ENCODE data around the gene ALDH4A1. TPM values are rescaled to one million over a fixed set of nuclear protein-coding genes. Genes with fewer than 3 reads are reported as not detected.

Gene ALDH4A1
- total RNA-seq, 4 donors from 2014 or later = 19.9 to 24.8 (median 22.5) TPM

- ATAC-seq = peak; percentile 2
- Histone ChIP-seq H3K27me3 (no peaks in the 10 kb centered on the region), H3K4me1 (peaks cover 2 to 29% (median 15%) of the 10 kb centered on the region in 3 donors), H3K36me3 (peaks cover 0 to 58% of the 10 kb centered on the region in 2 donors), H3K9me3 (no peaks in the 10 kb centered on the region), H3K27ac (peak overlapping the region; percentile 6 to 81 (median 71)), H3K4me3 (no peak overlapping the region)
- TF ChIP-seq CTCF (IDR thresholded peaks at IDR 0.05) (peak; percentile 86 to 90 (median 88)), POLR2AphosphoS5 (IDR thresholded peaks at IDR 0.05) (no peak), POLR2A (IDR thresholded peaks at IDR 0.05) (no peak), EP300 (IDR thresholded peaks at IDR 0.05) (no peak)
- WGBS, 2 donors (ENCODE audit: low coverage in 1 of 2) = 43 to 100% methylated on average over 1 to 3 of the region's 16 CpGs
Measured at GRCh38 chr1:18907021-18907916, 4.9 kb upstream of the ALDH4A1 start.

DNA sequence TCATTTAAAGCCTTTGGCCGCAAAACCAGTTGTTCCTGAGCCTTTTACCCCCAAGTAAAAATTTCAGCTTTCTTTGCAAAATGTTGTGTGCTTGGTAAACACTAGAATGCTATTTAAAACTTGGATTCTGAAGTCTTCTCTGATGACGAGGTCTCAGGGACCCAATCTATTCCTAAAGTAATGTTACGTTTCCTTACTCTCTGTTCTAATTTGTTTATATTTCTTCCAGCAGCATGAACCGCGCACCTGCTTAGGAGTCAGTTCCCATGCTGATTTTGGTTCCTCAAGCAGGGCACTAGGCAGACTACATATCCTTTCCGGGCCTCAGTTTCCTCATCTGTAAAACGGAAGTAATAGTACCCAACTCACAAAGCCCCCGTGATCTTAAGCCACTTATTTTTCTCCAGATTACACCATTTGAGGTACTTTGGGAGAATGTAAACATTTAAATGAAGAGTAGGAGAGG, 969 bp upstream of the ALDH4A1 start:
- H3K4me1 ChIP-seq = peaks cover 2 to 42% (median 20%) of the 10 kb centered on the region in 3 donors
- ATAC-seq = no peak

DNA sequence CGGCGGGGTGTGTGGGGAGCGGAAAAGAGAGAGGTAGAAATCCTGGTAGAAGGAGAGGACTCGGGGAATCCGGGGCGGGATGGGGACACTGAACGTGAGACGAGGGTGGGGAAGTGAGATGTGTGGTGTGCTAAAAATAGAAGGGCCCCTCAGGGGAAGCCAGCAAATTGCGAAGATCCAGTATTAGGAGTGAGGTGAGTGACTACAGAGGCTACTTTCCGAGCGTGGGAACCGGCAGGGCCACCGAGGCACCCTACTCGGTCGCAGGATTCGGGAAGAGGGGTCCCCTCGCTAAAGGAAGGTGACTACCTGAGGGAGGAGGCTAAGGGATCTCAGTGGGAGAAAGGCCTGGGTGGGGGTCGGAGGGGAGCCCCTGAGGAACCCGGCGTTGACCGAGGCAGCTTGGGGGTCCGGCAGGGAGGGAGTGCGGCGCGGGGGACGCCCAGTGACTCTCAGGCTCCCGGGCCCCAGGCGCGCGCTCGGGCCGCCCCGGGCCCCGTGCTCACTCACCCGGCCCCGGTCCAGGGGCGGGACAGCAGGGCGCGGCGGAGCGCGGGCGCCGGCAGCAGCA, 318 bp downstream of the ALDH4A1 start:
- peak overlapping the region; percentile 58 to 96 (median 95) for H3K27ac ChIP-seq
- H3K4me3 ChIP-seq = peak overlapping the region; percentile 53 to 71
- ATAC-seq = peak; percentile 0
- TF ChIP-seq POLR2A (IDR thresholded peaks at IDR 0.05) (peak; percentile 42 to 69), EP300 (IDR thresholded peaks at IDR 0.05) (no peak), POLR2AphosphoS5 (IDR thresholded peaks at IDR 0.05) (no peak), CTCF (IDR thresholded peaks at IDR 0.05) (no peak)
- 1% methylated on average over 15 to 17 of the region's 44 CpGs for WGBS, 2 donors (ENCODE audit: low coverage in 1 of 2)
- peaks cover 0 to 30% (median 9%) of the 10 kb centered on the region in 3 donors for H3K4me1 ChIP-seq
- no peaks in the 10 kb centered on the region for H3K9me3 ChIP-seq
- H3K36me3 ChIP-seq = peaks cover 0 to 22% of the 10 kb centered on the region in 2 donors
- H3K27me3 ChIP-seq = no peaks in the 10 kb centered on the region

More for the DNA sequence above, 969 bp upstream of the ALDH4A1 start:
- 15 to 17% methylated on average over 6 to 7 of the region's 8 CpGs for WGBS, 2 donors (ENCODE audit: low coverage in 1 of 2)
- peak overlapping the region; percentile 58 to 96 (median 95) for H3K27ac ChIP-seq
- H3K27me3 ChIP-seq = no peaks in the 10 kb centered on the region
- H3K36me3 ChIP-seq = peaks cover 0 to 20% of the 10 kb centered on the region in 2 donors
- peak overlapping the region; percentile 35 to 71 for H3K4me3 ChIP-seq
- H3K9me3 ChIP-seq = no peaks in the 10 kb centered on the region
- TF ChIP-seq POLR2A (IDR thresholded peaks at IDR 0.05) = no peak
- TF ChIP-seq CTCF (IDR thresholded peaks at IDR 0.05) = no peak
- TF ChIP-seq POLR2AphosphoS5 (IDR thresholded peaks at IDR 0.05) = no peak
- no peak for TF ChIP-seq EP300 (IDR thresholded peaks at IDR 0.05)

DNA sequence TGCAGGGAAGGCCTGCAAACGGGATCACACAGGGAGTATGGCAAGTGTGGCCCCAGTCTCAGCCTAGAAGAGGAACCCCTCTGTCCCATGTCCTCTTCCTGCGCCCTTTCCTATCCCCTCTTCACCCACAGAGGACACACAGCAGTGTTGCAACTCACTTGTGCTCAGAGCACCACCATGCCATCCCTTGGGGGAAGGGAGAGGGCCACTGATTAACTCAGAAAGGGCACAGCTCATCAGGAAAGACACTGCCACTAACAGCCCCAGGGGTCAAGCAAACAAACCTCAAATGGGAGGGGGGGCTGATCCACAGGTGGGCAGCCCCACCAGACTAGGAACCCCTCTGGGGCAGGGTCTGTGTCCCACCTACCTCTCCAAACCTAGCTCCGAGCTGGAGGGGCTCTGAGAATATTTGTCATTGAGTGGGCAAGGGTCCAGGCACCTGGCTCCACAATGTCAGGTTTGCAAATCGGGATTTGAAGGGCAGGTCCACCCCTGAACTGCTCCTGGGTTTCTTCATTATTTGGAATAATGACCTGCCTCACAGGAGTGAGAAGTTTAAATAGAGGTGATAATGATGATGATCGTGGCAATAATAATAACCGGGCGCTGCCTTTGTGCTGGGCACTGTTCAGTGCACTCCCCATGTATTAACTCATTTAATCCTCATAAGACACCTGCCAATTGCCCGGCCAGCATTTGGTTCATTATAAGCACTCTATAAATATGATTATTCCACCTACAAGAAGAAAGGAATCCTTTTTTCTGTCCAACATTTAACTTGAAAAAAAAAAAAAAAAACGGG, 1.0 kb downstream of the ALDH4A1 start:
- H3K4me3 ChIP-seq = peak overlapping the region; percentile 53 to 71
- no peaks in the 10 kb centered on the region for H3K9me3 ChIP-seq
- ATAC-seq = no peak
- H3K27ac ChIP-seq = peak overlapping the region in 2 of 4 donors; percentile 94 to 96
- TF ChIP-seq EP300 (IDR thresholded peaks at IDR 0.05) (no peak), POLR2AphosphoS5 (IDR thresholded peaks at IDR 0.05) (no peak), CTCF (IDR thresholded peaks at IDR 0.05) (no peak), POLR2A (IDR thresholded peaks at IDR 0.05) (no peak)
- H3K4me1 ChIP-seq = peaks cover 0 to 26% (median 8%) of the 10 kb centered on the region in 3 donors
- WGBS, 2 donors (ENCODE audit: low coverage in 1 of 2) = 4 to 21% methylated on average over 4 to 8 of the region's 9 CpGs
- no peaks in the 10 kb centered on the region for H3K27me3 ChIP-seq
- H3K36me3 ChIP-seq = peaks cover 0 to 26% of the 10 kb centered on the region in 2 donors

All from gastroesophageal sphincter (tissue), 4 donors.